GM18861 (cell line): Measurements from ENCODE around the gene LDLRAD4.

Source experiments
- ATAC-seq: cut with Tn5 transposase; IDR thresholded peaks from one replicate; pipeline ENCODE4 v1.9.1; 2021; ENCODE audit not compliant: unreplicated experiment

Gene LDLRAD4

DNA sequence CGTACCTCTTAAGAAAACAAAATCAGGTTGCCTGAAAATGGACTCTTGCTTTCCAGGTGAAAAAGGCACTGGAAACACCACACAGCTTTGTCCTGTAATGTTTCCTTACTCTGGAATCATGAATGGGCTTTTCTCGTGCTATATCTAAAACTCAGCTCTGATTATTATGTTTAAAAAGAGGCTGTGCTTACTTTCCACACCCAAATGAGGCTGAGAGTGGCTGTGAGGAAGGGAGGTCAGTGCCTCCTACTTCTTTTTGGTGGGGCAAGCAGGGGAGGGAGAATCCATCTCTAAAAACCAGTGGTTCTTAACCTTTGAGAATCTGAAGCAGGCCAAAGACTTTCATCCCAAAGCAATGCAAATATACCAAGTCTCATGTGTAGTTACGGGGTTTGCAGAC lies 359.2 kb downstream of the LDLRAD4 start:
- ATAC-seq = peak; percentile 0

GRCh38 chr18:13578400-13578799 lies 359.8 kb downstream of the LDLRAD4 start:
- ATAC-seq = no peak

GRCh38 chr18:13579874-13580273 lies 361.3 kb downstream of the LDLRAD4 start:
- no peak for ATAC-seq

- ATAC-seq = no peak
Measured at GRCh38 chr18:13580351-13580750, 361.8 kb downstream of the LDLRAD4 start.

DNA sequence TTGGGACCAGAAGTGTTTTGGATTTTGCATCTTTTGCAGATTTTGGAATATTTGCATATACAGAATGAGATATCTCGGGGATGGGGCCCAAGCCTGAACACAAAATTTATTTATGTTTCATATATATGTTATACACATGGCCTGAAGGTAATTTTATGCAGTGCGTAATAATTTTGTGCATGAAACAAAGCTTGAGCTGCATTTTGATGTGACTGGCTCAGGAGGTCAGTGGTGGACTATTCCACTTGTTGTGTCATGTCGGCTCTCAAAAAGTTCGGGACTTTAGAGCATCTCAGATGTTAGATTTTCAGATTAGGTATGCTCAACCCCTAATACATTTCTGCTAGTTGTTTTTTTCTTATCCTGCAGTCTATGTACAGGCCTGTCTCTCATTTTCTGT lies 362.4 kb downstream of the LDLRAD4 start:
- ATAC-seq = no peak

- no peak for ATAC-seq
Measured at GRCh38 chr18:13581496-13582177, 363.1 kb downstream of the LDLRAD4 start.

GRCh38 chr18:13582178-13582670 lies 363.7 kb downstream of the LDLRAD4 start:
- no peak for ATAC-seq

DNA sequence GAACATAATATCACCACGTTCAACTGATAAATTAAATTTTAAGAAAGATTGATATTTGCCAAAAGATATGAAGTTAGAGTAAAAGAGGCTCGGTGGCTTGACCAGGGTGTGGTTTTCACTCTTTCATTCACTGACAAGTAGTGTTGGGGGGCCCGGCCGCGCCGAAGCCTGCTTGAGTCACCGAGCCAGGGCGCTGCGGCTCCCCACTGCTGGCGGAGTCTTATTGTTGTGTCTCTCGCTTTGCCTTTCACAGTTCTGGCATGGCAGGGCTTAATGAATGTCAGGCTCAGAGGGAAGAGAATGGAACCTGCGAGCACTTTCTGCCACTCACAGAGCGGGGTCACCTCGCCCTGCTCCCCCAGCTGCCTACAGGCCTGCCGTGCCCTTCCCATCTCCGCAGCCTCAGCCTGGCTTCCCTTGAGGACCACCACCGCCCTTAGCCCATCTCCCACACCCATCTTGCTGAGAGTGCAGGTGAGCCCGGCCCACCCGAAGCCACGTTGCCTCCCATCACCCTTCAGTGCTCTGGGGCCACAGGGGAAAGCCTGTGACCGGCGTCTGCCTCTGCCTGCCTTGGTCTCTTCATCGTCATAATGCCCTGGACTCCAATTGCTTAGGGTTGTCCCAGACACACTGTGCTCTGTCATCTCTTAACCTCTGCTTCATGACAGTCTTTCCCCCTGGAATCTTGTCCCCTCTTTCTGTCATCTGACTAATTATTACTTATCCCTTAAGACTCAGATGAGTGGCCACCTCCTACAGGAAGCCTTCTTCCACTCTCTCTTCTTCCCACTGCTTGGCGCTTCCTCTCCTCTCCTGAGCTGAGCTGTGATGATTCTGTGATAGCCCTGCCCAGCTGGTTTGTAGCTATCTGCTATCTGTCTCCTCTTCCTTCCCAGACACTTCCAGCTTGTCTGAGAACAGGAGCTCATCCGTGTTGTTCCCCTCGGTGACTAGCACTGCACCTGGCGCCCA lies 365.3 kb downstream of the LDLRAD4 start:
- no peak for ATAC-seq

- ATAC-seq = no peak
Measured at GRCh38 chr18:13584825-13585224, 366.3 kb downstream of the LDLRAD4 start.

DNA sequence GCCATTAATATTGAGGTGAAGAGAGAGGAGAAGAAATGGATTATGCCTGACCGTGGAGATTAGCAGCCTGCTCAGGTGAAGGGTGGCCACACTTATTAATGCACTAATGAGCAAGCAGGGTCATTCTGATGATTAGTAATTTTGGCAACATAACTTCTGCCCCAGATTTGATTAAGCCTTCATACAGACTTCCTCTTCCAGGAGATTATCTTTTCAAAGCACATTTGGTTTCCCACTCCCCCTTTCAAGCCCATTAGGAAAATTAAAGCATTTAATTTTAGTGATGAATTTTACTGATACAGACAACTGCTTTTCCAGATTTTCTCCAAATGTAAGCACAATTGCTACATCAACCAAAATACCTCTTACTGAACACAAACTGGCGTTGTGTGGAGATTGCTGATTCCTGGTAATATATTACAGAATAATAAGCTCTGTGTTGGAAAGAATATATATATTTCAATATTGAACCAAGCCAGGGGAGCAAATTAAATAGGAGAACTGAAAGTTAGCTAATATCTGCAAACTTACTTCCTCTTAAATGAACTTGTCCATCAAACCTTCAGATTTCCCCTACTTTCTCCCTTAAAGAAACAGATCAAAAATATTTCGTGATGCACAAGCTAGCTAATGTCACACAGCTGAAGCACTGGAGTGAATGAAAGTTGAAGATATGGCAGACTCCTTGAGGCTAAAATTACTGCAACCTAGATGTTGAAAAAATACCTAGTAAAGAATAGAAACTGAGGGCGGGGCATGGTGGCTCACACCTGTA lies 367.0 kb downstream of the LDLRAD4 start:
- peak; percentile 34 for ATAC-seq

- no peak for ATAC-seq
Measured at GRCh38 chr18:13587001-13587400, 368.4 kb downstream of the LDLRAD4 start.

GRCh38 chr18:13587477-13587876 lies 368.9 kb downstream of the LDLRAD4 start:
- ATAC-seq = no peak

DNA sequence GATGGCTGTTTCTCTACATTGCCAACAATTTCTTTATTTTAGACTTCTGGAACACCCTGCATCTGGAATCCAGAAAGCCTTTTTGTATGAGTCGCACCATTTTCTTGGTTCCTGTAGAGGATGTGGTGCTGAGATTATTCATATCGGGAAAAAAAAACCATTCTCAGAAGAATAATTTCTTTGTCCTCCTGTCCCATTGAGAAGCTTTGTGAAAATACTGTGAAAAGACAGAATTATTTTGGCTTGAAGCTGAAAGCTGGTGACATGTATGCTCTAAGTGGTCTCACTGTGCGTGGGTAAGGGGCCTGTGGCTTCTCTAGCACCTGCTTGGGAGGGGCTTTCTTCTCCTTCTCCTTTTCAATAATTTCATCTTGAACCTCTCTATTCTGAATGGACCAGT lies 369.4 kb downstream of the LDLRAD4 start:
- ATAC-seq = no peak

- no peak for ATAC-seq
Measured at GRCh38 chr18:13589316-13589715, 370.8 kb downstream of the LDLRAD4 start.

- no peak for ATAC-seq
Measured at GRCh38 chr18:13589943-13590342, 371.4 kb downstream of the LDLRAD4 start.

DNA sequence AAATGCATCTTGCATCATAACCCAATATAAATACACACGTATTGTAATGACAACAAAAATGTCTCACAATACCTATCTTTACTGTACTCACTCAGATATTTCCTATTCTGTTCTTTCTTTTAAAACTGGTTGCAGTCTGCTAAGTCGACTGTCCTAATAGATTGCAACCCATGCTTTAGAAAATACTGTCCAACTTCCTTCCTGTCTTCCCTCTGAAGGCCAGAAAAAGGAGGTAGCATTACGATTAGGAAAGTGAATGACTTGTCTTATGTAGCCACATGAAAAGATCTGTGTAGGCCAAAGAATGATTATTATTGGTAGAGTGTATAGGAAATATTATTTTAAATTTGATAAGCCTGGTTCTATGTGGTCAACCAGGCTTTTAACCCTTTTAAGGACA lies 373.7 kb downstream of the LDLRAD4 start:
- ATAC-seq = no peak

DNA sequence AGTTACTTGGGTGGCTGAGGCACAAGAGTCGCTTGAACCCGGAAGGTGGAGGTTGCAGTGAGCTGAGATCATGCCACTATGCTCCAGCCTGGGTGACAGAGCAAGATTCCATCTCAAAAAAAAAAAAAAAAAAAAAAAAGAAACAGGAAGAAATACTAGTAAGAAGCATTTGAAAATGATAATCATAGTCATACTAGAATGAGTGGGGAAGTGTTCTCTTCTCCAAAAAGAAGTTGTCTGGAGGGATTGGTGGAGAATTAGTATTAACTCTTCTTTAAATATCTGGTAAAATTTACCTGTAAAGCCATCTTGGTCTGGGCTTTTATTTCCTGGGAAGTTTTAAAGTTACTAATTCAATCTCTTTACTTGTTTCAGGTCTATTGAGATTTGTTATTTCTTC lies 376.0 kb downstream of the LDLRAD4 start:
- ATAC-seq = no peak

DNA sequence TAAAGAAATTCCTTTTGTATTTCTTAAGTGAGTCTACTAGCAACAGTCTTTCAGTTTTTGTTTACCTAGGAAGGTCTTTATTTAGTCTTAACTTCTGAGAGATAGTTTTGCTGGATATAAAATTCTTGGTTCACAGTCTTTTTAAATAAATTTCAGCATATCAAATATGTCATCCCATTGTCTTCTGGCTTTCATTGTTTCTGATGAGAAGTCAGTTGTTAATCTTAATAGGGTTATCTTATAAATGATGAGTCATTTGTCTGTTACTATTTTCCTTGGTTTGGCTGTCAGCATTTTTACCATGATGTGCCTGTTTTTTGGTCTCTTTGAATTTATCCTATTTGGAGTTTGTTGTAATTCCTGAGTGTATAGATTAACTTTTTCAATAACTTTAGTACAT lies 378.5 kb downstream of the LDLRAD4 start:
- ATAC-seq = no peak

GRCh38 chr18:13598591-13598990 lies 380.0 kb downstream of the LDLRAD4 start:
- ATAC-seq = no peak

DNA sequence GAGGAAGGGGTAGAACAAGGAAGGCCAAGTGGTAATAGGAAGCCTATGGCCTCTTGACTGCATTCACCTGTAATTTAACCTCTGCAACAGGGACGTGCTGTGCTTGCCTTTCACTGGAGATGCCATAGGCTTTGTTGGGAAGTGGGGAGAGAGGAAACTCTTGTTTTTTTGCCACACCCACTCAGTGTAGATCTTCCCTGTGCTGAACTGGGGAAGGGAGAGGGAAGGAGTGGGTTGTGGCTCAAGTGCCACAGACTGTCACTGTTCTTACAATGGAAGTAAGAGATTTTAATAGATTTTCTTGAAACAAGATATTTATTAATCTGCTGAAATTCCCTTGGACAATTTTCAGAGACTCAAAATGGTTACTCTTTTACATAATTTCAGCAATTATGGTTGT lies 380.5 kb downstream of the LDLRAD4 start:
- ATAC-seq = no peak

DNA sequence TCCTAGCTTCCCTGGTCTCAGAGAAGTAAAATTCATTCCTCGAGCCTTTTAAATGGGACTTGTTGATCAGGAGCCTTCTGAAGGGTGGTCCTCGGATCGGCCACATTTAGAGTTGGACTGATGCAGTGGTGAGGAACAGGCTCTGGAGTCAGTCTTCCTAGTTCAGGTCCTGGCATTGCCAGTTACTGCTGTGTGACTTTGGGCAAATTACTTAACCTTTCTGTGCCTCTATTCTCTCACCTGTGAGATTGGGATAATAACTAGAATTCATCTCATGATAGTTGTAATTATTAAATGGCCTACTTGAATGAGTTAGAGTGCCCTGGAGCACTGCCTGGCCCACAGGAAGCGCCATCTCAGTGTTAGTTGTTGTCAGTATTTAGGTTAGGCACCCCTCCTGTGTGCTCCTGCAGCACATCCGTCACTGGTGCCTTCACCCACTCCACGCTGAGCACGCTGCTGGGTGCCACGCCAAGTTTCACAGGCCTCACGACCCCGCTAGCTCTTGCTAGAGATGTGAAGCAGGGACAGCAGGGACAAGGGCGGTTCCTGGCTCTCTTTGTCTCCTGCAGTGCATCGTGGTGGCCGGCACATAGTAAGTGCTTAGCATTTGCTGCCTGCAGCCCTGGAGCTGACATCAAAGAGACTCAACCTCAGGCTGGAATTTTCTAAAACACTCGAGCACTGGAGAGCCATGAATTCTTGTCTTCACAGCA lies 384.9 kb downstream of the LDLRAD4 start:
- no peak for ATAC-seq
